ENCODE measurements around the gene PKM.
"Not testable (repeated sequence)": the region's sequence is repeated elsewhere in the genome, so short reads cannot be mapped to it uniquely, and the experiment has no call there.

PKM gene

DNA sequence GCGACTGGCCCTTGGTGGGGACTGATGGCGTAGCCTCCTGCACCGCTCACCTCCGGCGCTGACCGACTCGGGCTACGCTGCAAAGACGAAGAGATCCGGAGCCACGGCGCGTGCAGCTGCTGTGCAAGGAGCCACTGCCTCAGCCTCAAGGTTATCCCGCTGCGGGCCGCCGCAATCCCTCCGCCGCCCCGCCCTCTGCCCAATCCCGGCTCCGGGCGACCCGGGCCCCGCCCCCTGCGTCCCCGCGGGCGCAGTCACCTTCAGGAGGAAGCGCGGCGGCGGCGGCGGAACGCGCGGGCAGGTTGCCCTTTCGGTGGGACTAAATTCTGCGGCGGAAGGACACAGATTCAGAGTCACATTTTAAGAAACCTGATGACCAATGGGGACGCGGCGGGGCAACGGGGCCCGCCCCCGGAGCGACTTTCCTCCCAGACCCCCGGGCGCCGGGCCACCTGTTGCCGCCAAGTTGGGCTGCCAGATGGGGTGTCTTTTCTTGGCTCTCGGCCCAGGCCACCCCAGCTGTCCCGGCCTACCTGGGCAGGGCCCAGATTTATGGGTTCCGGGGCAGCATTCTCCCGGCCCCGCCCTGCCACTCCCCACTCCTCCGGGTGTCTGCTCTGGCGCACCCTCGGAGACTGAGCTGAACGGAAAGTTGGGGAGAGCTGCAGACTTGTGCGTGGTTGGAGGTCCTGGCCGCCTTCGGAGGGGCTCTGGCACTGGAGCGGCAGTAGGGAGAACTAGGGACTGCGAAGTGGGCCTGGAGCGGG is at the start of gene PKM:
Gene PKM (minus strand): TSS at position 125 of the 767 bp plus-strand sequence. CDS start 12,093 bp downstream, outside the sequence.
- FAIRE-seq: no peak

DNA sequence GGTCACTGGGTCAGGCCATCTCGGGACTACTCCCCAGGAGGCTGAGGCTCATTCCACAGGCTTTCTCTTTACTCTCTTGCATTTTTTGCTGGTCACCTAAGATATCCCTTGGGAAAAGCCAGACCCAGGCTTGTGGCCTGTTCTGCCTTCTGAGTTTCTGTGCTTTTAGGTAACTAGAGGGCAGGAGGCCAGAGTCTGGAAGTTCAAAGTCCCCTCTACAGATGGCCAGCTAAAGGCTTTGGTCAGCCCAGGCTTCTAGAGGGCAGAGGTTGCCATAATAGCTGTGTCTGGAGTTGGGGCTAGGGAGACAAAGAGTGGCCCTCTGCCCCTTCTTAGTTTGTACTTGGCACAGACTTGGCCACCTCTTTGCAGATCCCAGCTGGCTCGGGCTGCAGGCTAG is 49.8 kb upstream of the PKM start:
- no peak for FAIRE-seq

DNA sequence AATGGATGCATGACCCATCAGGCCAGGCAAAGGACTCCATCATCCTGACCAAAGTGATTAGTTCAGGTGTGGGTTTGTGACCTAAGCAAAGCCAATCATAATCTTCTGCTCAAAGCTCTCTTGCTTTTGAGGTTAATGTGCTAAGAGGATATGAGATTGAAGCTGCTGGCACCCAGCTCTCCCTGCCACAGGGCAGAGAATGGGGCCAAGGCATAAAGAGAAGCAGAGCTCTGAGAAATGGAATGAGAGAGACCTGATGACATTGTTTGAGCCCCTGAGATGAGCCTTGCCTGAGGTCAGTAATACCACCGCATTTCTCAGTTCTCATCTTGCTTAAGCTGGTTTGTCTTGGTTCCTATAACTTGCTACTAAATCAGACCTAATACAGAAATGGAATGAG is 47.7 kb upstream of the PKM start:
- no peak for FAIRE-seq

DNA sequence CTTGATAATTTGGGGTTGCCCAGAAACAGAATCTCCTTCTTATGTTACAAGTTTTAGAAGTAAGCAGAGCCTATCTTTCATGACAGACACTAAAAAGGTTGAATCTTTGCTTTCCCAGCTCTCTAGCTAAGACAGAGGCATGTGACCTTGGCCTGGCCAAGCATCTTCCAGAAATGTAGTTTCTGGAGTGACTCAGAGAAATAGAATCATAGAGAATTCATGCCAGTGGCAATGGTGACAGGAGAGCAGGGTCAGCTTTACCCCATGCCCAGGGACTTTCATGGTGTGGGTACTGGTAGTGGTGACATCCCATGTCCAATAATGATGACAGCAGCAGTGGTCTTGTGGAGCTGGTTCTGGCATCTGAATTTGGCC is 45.3 kb upstream of the PKM start:
- FAIRE-seq: no peak

DNA sequence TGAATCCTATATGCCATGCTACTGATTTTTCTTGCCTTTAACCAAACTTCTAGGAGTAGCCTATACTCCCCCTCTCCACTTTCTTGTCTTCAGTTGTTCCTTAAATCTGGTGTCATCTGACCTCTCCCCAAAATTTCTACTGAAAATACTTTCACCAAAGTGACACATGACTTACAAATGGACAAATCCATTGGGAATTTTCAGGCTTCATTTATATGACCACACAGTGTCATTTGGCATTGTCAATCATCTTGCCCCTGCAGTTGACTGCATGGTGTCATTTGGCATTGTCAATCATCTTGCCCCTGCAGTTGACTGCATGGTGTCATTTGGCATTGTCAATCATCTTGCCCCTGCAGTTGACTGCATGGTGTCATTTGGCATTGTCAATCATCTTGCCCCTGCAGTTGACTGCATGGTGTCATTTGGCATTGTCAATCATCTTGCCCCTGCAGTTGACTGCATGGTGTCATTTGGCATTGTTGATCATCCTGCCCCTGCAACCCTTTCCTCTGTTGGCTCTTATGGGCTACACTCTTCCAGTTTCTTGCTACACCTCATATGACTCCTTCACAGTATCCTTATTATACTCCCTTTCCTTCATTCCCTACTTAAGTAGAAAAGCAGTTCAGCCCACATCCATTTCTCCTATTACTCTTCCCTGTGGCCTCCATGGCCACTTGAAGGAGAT is 44.8 kb upstream of the PKM start:
- not testable (repeated sequence) for FAIRE-seq

DNA sequence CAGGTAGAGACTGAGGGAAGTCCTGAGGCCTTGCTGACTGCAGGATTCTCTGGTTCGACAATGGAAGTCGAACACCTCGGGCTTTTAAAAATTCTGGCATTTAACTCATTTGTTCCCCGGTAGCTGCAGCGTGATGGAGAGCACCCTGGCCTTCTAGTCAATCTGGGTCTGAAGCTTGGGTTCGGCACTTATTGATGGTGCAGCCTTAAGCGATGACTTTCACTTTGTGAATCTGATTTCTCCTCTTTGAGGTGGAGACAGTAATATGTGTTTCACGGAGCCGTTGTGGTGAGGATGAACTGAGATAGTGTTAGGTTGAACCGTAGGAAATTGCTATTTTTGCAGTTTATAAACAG is 42.0 kb upstream of the PKM start:
- no peak for FAIRE-seq

DNA sequence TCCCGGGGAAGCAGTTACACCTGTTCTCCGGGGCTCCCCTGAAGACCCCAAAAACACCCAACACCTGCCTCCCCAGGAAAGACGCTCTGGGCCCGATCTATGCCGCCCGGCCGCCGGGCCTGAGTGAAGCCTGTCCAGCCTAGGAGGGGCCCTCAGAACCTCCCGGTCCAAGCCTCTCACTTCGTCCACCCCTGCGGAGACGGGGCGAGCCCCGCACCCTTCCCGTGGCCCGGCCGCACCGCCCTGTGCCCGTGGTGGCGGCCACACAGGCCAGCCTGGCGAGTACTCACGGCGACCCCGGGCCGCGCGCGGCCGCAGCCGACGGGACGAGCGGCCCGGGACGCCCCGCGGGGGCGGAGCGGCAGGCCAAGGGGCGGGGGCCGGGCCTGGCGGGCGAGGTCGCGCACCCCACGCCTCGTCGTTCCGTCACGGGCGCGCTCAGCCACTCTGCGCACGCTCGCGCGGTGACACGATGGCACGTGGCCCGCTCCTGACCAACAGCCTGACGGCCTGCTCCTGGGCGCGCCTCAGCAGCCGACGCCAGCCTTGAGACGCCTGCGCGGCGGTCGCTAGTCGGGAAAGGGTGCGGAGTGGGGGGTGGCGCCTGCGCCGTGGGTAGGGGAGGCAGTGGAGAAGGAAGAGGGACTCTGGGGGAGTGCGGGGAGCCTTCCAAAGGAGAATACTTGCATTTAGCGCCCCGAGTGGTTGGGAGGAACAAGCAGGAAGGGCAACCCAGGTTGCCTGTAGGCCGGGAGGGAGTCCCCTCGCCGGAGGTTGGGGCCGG is 41.4 kb upstream of the PKM start, which contains the start of gene PARP6:
Gene PARP6 (minus strand): TSS at position 342 of the 784 bp plus-strand sequence. CDS start 5,077 bp downstream, outside the sequence.
- no peak for FAIRE-seq

DNA sequence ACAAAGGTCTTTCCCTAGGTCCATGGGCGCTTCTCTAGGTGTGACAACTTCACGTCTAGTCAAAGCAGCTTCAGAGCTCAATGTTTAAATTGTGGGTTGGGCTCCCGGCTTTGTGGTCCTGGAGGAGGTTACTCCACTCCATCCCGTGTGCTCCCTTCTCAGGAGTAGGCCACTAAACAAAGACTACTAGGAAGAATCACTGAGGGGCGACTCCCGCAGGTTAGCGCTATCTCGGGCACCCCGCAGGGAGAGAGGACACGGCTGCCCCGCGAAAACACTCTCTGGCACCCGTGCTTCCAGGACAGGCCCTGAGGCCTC is 40.9 kb upstream of the PKM start:
- no peak for FAIRE-seq

DNA sequence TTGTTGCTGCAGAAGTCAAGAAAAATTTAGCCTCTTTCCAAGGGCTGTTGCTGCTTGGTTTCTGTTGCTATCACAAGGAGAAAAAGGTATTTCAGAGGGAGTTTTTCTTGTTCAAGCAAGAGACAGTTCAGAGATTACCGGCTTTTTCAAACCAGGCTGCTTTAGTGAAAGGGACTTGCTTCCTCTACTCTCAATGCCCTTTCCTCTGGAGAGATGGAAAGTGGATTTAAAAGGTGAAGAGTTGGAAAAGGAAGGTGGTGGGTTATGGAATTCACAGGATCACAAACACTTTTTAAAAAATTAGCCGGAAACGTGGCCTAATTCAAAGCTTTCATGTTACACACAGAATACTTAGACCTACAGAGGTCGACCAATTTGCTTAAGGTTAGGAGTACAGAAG is 40.2 kb upstream of the PKM start:
- FAIRE-seq: no peak

DNA sequence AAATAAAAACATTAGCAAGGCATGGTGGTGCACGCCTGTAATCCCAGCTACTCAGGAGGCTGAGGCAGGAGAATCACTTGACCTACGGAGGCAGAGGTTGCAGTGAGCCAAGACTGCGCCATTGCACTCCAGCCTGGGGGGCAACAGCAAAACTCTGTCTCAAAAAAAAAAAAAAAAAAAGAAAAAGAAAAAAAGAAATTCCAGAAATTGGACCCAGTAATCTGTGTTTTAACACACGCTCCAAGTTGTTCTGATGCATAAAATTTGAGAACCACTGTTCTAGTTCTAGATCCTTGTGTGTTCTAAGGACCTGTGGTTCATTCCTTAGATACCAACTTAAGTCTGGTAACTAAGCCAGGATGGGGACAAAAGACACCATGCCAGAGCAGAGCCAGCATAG is 38.7 kb upstream of the PKM start:
- no peak for FAIRE-seq

DNA sequence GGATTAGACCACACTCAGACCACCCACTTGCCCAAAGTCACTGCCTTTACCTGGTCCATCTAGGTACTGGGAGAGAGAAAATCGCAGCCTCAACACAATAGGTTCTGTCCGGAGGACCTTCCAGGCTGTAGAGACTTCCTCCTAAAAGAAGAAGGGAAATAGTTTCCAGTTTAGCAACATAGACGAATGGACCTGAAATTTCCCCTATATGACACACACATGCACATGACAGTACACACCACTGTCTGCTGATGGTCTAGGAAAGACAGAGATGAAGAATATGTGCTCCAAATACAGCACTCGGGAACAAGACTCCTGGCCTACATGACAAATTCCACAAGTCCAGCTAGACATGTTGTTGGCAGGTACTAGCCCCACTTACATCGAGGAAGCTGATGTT is 34.0 kb upstream of the PKM start:
- FAIRE-seq: no peak

DNA sequence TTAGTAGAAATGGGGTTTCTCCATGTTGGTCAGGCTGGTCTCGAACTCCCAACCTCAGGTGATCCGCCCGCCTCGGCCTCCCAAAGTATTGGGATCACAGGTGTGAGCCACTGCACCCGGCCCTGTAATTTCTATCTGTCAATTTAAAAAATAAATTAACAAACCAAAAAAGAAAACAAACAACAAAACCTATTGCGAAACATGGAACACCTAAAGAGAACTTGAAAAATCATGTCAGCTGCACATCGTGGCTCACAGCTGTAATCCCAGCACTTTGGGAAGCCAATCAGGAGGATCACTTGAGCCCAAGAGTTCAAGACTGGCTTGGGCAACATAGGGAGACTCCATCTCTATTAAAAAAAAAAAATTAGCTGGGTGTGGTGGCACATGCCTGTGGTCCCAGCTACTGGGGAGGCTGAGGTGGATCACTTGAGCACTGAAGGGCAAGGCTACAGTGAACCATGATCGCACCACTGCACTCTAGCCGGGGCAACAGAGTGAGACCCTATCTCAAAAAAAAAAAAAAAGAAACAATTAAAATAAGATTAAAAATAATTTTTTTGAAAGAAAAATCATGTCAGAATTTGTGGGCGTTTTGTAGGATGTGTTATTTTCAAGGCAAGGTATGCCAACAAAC is 21.8 kb upstream of the PKM start:
- no peak for FAIRE-seq

DNA sequence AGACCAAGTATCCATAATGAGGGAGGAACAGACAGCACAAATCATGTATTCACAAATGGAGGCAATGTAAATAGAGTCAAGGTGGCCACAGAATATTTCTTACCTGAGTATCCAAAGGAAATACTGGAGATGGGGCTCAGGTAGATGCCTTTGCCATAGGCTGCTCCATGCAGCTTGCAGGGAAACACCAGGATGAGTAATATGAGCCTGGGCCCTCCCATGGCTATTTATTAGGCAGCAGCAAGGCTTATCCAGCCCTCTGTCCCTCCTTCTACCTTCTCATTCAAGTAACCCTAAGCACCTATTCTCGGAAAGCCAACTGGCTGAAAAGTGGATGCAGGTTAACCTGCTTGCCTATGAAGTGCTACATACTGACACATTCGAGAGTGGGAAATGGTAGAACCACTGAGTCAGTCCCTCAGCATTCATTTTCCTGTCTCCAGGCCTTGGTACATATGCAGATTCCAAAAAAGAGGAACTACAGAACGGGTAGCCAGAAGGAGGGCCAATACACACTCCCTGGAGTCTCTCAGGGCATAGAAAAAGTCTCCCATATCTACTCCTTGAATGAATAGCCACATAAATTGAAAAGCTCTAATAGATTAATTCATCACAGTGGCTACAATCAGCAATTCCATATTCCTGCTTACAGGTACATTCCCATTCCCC is 18.3 kb upstream of the PKM start:
- FAIRE-seq: no peak

DNA sequence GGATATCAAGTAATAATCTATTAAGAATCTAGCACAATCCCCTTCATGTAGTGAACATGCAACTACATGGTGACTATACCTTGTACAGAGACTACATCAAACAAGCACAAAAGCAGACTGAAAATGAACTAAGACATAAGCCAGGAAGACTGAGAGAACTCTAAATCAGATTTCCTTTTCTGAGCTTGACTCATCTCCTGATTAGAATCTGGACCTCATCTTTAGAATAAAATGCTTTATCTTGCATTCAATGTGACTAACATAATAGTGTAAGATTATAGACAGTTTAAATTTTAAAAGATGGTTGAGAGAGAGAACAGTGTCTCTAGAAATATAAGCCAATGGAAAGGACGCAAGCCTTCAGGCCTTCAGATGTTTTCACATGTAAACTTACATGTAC is 17.5 kb upstream of the PKM start:
- FAIRE-seq: no peak

DNA sequence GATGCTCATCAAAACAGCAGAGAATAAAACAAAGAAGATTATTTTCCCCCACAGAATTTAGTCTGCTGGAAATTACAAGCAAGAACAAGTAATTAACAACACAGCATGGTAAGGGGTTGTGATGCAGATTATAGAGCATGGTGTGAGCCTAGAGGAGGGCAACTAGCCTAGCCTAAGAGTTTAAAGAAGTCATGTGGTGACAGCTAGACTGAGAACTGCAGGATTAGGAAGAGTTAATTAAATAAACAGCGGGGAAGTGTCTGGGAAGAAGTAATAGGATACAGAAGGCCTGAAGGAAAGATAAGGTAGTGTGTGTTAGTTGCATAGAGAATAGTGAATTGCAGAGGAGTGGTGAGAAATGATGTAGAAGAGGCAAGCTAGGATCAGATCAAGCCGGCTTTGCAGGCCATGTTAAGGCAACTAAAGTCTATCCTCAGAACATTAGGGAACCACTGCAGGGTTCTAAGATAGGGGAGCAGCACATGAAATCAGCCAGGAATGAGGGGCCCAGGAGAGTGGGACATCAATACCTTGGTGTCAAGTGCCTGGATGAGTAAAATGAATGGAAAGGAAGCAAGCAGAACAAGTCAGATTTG is 11.9 kb upstream of the PKM start:
- FAIRE-seq: no peak

DNA sequence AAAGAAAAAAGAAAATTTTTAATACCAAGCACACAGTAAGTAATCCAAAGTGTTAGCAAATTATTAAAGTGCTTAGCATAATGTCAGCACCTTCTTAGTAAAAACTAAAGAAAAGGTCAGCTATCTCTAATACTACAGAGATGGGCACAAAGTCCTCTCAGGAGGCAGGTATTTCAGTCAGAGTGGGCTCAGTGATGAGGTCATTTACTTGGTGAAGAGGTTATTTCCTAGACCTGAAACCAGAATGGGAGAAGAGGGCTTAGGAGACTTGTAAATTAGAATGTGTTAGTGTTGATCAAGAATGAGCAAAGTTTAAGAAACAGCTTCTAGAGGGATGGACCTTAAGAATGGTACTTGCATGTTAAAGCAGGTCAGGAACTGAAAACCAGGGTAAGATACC is 8.7 kb upstream of the PKM start:
- no peak for FAIRE-seq

DNA sequence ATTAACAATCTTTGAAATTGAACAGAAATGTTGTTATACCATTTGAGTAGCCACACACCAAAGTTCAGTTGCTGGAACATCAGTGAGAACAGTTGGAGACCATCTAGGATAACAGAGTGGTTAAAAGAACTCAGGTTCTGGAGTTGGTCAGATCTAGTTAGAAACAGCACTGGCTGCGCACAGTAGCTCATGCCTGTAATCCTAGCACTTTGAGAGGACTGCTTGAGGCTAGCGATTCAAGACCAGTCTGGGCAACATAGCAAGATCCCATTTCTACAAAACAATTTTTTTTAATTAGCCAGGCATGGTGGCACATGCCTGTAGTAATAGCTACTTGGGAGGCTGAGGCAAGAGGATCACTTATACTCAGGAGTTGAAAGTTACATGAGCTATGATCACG is 7.6 kb upstream of the PKM start:
- FAIRE-seq: no peak

DNA sequence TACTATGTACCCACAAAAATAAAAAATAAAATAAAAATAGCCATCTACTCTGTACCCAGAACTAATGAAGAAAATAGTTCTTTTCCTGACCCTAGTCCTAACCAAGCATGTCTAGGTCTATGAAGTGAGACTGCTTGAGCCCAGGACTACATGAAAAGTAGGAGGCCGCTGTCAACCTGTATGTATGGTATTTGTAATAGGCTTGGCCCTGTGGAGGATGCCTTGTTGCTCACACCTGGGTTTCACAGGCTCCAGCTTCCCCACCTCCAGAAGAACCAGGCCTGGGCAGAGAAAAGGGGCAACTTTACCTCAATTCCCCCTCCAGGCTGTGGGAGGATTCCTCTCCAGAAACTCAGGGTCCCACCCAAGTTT is 6.8 kb upstream of the PKM start:
- FAIRE-seq: no peak

DNA sequence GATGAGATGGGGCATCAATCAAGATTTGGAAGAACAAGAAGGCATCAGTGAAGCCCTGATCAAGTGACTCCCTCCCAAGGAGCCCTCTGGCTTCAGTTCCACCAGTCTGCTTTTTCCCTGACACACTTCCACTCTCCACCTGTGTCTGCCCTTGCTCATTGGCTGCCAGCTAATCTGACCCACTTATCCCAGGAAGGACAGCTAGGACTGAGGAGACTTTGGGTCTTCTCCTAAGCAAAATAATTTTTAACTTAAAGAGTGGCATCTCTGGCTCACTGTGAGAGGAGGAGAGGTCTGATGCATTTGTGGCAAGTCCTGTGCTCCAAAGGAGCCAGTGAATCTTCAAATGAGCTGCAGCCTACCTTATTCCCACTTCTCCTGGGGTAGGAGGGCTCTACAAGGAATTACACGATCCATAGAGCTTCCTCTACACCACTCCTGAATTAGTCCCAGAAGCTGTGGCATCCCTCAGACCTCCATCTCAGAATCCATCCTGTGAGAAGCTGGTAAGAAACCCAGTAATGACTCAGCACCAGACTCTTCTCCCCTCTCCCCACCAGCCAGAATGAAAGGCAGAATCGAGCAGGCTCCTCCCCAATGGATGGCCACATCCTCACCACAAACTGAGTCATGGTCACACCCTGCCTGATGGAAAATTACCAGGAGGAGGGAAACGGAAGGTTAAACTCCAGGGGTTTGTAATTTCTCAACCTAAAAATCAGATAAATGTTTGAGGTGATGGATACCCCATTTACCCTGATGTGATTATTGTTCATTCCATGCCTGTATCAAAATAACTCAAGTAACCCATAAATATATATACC is 6.3 kb upstream of the PKM start:
- no peak for FAIRE-seq

DNA sequence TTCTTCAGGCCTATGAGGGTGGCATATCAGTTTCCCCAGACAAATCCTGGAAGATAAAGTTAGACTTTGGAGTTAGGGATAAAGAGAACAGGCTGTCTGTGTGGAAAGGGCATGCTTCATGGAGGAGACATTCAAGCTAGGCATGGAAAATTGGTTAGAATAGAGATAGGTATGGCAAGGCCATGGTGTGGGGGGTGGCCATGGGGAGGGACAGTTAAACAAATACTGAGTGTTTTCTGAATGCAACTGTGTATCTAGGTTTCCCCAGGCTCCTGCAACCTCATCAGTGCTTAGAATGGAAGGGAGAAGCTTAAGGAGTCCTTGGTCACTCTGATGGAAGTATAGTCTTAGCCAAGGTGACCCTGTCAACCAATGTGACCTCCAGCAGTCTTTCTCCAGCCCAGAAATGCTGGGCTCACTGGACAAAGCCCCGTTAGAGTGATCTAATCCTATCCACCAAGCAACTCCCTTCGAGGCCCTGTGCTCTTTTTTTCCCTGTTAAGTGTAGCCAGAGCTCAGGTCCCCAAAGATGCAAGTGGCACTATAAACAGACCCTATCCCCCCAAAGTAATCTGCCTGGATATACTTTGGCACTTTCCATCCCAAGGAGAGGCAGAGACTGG is 5.5 kb upstream of the PKM start:
- FAIRE-seq: no peak

DNA sequence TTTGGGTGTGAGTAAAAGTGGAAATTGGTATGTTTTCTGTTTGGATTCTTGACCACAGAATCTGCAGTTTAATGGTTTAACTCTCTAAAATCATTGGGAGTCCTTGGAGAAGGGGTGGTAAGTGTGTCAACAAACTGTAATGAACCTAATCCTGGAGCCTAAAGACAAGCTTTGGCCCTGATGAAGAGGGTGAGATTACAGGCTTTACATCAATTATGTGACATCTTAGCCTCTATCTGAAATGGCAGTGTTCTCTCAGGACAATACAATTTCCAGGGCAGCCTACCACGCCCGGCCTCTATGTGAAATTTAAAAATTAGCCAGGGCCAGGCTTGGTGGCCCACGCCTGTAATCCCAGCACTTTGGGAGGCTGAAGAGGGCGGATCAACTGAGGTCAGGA is 4.3 kb upstream of the PKM start:
- FAIRE-seq: no peak
